ENCODE measurements around the gene MEF2D. TPM values are rescaled to one million over a fixed set of nuclear protein-coding genes. Genes with fewer than 3 reads are reported as not detected.

The MEF2D gene
- total and polyA plus RNA-seq, 12 donors, result 7.8 to 89.9 (median 50.0) TPM

DNA sequence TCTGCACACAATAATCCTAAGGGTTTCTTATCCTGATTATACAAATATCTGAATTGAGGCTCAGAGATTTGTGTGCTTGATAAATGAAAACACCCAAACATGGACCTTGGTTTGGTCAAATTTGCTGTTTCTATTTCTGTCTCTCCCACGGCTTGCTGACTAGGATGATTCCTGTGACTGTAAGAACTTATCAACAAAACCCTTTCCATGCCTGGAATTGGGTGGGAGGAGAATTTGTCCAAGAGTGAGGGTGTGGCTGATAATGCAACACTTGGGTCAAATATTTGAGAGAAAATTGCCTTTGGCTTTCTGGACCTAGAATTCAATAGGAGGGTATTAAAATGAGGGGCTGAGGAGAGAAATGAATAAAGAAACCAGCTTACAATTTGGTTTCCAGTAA, 83.6 kb downstream of the MEF2D start:
- peaks cover 18 to 21% of the 10 kb centered on the region in 2 donors for H3K4me1 ChIP-seq (replicated peaks in 1 of 2)
- no peak for TF ChIP-seq CTCF (IDR thresholded peaks at IDR 0.05)
- TF ChIP-seq POLR2A (IDR thresholded peaks at IDR 0.05), result no peak
- WGBS, 4 donors, result 31 to 59% (median 44%) methylated on average over 1 of the region's 1 CpG
- H3K36me3 ChIP-seq (replicated peaks in 1 of 2), result no peaks in the 10 kb centered on the region
- H3K9me3 ChIP-seq (replicated peaks in 1 of 3), result no peaks in the 10 kb centered on the region
- H3K4me3 ChIP-seq, result no peak overlapping the region
- intact Hi-C loops (cut with DNase I), result no loop called here
- H3K27ac ChIP-seq, result no peak overlapping the region
- DNase-seq, result no peak
- peaks cover 71% of the 10 kb centered on the region for H3K27me3 ChIP-seq

DNA sequence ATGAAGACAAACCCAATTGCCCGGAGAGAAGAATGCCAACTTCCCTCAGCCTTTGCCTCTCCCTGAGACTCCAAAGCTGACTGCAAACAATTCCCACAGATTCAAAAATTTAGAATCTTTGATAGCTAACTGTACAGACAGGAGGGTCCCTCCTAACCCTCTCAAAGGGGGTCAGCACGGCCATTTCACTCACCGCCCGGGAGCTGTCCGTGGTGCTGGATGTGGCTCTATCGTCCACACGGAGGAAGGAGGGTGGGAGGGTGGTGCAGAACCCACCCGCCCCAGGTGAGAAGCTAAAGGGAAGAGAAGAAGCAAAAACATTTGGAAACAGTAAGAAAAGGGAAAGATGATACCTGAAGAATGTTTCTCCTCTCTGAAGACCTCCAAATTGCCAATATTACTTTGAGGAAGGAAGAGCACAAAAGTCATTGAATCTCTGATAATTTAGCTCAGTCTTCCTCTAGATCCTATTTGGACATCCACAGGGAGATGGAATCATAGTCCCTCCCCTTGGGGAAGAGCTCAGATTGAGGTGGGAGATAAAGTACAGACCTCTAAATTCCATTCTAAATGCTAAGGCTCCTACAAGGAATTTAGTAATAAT, 86.0 kb downstream of the MEF2D start:
- peaks cover 48% of the 10 kb centered on the region for H3K27me3 ChIP-seq
- TF ChIP-seq POLR2A (IDR thresholded peaks at IDR 0.05) (no peak), CTCF (IDR thresholded peaks at IDR 0.05) (no peak)
- no peaks in the 10 kb centered on the region for H3K4me1 ChIP-seq (replicated peaks in 1 of 2)
- intact Hi-C loops (cut with DNase I), result no loop called here
- DNase-seq, result no peak
- H3K9me3 ChIP-seq (replicated peaks in 1 of 3), result no peaks in the 10 kb centered on the region
- H3K36me3 ChIP-seq (replicated peaks in 1 of 2), result no peaks in the 10 kb centered on the region
- WGBS, 4 donors, result 21 to 27% (median 25%) methylated on average over 8 of the region's 8 CpGs
- H3K27ac ChIP-seq, result no peak overlapping the region
- no peak overlapping the region for H3K4me3 ChIP-seq

MicroRNAs within 50 kb of the gene (microRNA counts, 767-probe panel; counts per million panel counts)
- microRNA hsa-miR-9-5p, result 4,565 to 6,278 counts per million in 2 donors

Small RNA genes lying within 50 kb of the gene (microRNA-seq; reads per million reads assigned to microRNA genes)
- gene MIR9-1, result 0 reads per million in 3 donors

Small RNA genes lying within 50 kb of the gene (small RNA-seq; reads per million reads assigned to genes)
- gene MIR9-1, result 0 reads per million in 2 donors
- gene RF00019, result 0 reads per million in 2 donors

Other genes starting within 250 kb of the MEF2D start
- gene SMG5, start 217.9 kb downstream of the MEF2D start, total RNA-seq, result 100 to 1,000 TPM in 3 of 9 donors, 10 to 100 TPM in 6; 66.3 to 110 (median 88.5) TPM
- gene SMG5, start 217.9 kb downstream of the MEF2D start, polyA plus RNA-seq, result 10 to 100 TPM; 25.5 to 60.7 (median 45.3) TPM
- 1 to 10 TPM; 1.0 to 6.3 (median 3.0) TPM for gene TMEM79, start 216.4 kb downstream of the MEF2D start, total RNA-seq
- gene TMEM79, start 216.4 kb downstream of the MEF2D start, polyA plus RNA-seq, result 1 to 10 TPM; 1.7 to 6.1 (median 4.4) TPM
- gene GLMP, start 205.1 kb downstream of the MEF2D start, total RNA-seq, result 100 to 1,000 TPM in 8 of 9 donors, 10 to 100 TPM in 1; 64.2 to 209 (median 146) TPM
- gene GLMP, start 205.1 kb downstream of the MEF2D start, polyA plus RNA-seq, result 100 to 1,000 TPM in 1 of 3 donors, 10 to 100 TPM in 2; 49.8 to 134 (median 97.8) TPM
- gene VHLL, start 201.5 kb downstream of the MEF2D start, total RNA-seq, result under 1 TPM in 2 of 9 donors, not detected in 7; 0.39 to 0.44 TPM
- under 1 TPM in 1 of 3 donors, not detected in 2; 0.72 TPM for gene VHLL, start 201.5 kb downstream of the MEF2D start, polyA plus RNA-seq
- 100 to 1,000 TPM; 165 to 505 (median 266) TPM for gene CCT3, start 162.5 kb downstream of the MEF2D start, total RNA-seq
- 100 to 1,000 TPM; 108 to 357 (median 189) TPM for gene CCT3, start 162.5 kb downstream of the MEF2D start, polyA plus RNA-seq
- 1 to 10 TPM in 2 of 9 donors, under 1 TPM in 5, not detected in 2; 0.70 to 4.2 (median 0.85) TPM for gene TSACC, start 162.2 kb downstream of the MEF2D start, total RNA-seq
- 1 to 10 TPM in 2 of 3 donors, not detected in 1; 3.1 to 3.4 TPM for gene TSACC, start 162.2 kb downstream of the MEF2D start, polyA plus RNA-seq
- 1 to 10 TPM in 2 of 9 donors, under 1 TPM in 5, not detected in 2; 0.39 to 3.0 (median 0.98) TPM for gene RHBG, start 131.6 kb downstream of the MEF2D start, total RNA-seq
- 1 to 10 TPM in 2 of 3 donors, under 1 TPM in 1; 0.16 to 1.9 (median 1.6) TPM for gene RHBG, start 131.6 kb downstream of the MEF2D start, polyA plus RNA-seq
- 1 to 10 TPM in 4 of 9 donors, under 1 TPM in 5; 0.24 to 5.3 (median 0.83) TPM for gene IQGAP3, start 71.8 kb upstream of the MEF2D start, total RNA-seq
- gene IQGAP3, start 71.8 kb upstream of the MEF2D start, polyA plus RNA-seq, result 1 to 10 TPM in 1 of 3 donors, under 1 TPM in 2; 0.16 to 2.2 (median 0.40) TPM
- gene TTC24, start 78.9 kb upstream of the MEF2D start, total RNA-seq, result not detected
- under 1 TPM in 1 of 3 donors, not detected in 2; 0.20 TPM for gene TTC24, start 78.9 kb upstream of the MEF2D start, polyA plus RNA-seq
- 100 to 1,000 TPM in 5 of 9 donors, 10 to 100 TPM in 4; 74.6 to 132 (median 103) TPM for gene NAXE, start 91.0 kb upstream of the MEF2D start, total RNA-seq
- gene NAXE, start 91.0 kb upstream of the MEF2D start, polyA plus RNA-seq, result 100 to 1,000 TPM in 1 of 3 donors, 10 to 100 TPM in 2; 49.4 to 124 (median 69.9) TPM
- 10 to 100 TPM in 8 of 9 donors, 1 to 10 TPM in 1; 7.8 to 42.4 (median 24.3) TPM for gene GPATCH4, start 100.7 kb upstream of the MEF2D start, total RNA-seq
- gene GPATCH4, start 100.7 kb upstream of the MEF2D start, polyA plus RNA-seq, result 10 to 100 TPM; 13.9 to 72.2 (median 39.3) TPM
- gene HAPLN2, start 118.6 kb upstream of the MEF2D start, total RNA-seq, result 1 to 10 TPM in 2 of 9 donors, under 1 TPM in 4, not detected in 3; 0.17 to 1.5 (median 0.73) TPM
- gene HAPLN2, start 118.6 kb upstream of the MEF2D start, polyA plus RNA-seq, result 1 to 10 TPM in 2 of 3 donors, not detected in 1; 2.2 to 3.1 TPM
- gene BCAN, start 141.3 kb upstream of the MEF2D start, total RNA-seq, result 10 to 100 TPM in 3 of 9 donors, under 1 TPM in 4, not detected in 2; 0.11 to 36.3 (median 0.57) TPM
- 10 to 100 TPM in 1 of 3 donors, 1 to 10 TPM in 2; 2.4 to 24.9 (median 8.9) TPM for gene BCAN, start 141.3 kb upstream of the MEF2D start, polyA plus RNA-seq
- gene NES, start 176.6 kb upstream of the MEF2D start, total RNA-seq, result 10 to 100 TPM in 6 of 9 donors, 1 to 10 TPM in 3; 7.7 to 22.9 (median 13.6) TPM
- 10 to 100 TPM; 13.2 to 26.9 (median 18.0) TPM for gene NES, start 176.6 kb upstream of the MEF2D start, polyA plus RNA-seq
- gene CRABP2, start 204.8 kb upstream of the MEF2D start, total RNA-seq, result 10 to 100 TPM in 1 of 9 donors, 1 to 10 TPM in 8; 3.1 to 11.6 (median 7.0) TPM
- gene CRABP2, start 204.8 kb upstream of the MEF2D start, polyA plus RNA-seq, result 10 to 100 TPM in 2 of 3 donors, 1 to 10 TPM in 1; 5.0 to 17.8 (median 11.2) TPM
- 100 to 1,000 TPM in 1 of 9 donors, 10 to 100 TPM in 8; 22.3 to 140 (median 28.9) TPM for gene METTL25B, start 227.7 kb upstream of the MEF2D start, total RNA-seq
- 100 to 1,000 TPM in 1 of 3 donors, 10 to 100 TPM in 2; 17.4 to 127 (median 68.6) TPM for gene METTL25B, start 227.7 kb upstream of the MEF2D start, polyA plus RNA-seq
- gene ISG20L2, start 228.0 kb upstream of the MEF2D start, total RNA-seq, result 10 to 100 TPM; 10.6 to 38.5 (median 19.3) TPM
- gene ISG20L2, start 228.0 kb upstream of the MEF2D start, polyA plus RNA-seq, result 10 to 100 TPM in 1 of 3 donors, 1 to 10 TPM in 2; 5.5 to 40.0 (median 8.8) TPM
- gene MRPL24, start 240.3 kb upstream of the MEF2D start, total RNA-seq, result 100 to 1,000 TPM in 5 of 9 donors, 10 to 100 TPM in 4; 46.7 to 140 (median 104) TPM
- gene MRPL24, start 240.3 kb upstream of the MEF2D start, polyA plus RNA-seq, result 100 to 1,000 TPM; 154 to 294 (median 239) TPM

Data from adrenal gland (tissue), 12 donors.